ENCODE results near the gene PIN1.

The PIN1 gene

DNA sequence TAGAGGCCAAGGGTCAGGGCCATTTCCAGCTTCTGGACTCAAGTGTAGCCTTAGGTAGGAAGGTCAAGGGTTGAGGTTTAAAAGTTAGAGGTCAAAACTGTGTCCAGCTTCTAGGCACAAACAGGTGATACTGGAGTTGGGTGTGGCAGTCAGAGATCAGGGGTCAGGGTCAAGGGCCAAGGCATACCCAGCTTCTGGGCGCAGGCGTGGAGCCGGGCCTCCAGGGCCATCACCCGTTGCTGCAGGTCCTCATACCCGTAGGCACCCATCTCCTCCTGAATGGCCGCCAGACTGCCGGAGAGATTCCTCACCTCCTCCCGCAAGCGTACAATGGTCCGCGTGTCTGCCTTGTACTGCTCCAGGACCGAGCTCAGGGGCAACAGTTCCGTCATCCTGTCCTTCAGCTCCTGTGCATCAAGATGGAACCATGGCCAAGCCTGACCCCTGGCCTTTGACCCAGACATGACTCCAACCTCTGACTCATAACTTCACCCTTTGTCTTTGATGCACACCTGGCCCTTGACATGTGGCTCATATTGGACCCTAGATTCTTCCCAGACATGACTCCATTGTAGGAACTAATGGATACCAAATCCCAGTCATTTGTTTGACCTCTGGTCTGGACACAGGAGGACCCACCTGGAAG is 22.1 kb downstream of the PIN1 start:
- no peak for DNase-seq (ENCODE audit: low read depth)

DNA sequence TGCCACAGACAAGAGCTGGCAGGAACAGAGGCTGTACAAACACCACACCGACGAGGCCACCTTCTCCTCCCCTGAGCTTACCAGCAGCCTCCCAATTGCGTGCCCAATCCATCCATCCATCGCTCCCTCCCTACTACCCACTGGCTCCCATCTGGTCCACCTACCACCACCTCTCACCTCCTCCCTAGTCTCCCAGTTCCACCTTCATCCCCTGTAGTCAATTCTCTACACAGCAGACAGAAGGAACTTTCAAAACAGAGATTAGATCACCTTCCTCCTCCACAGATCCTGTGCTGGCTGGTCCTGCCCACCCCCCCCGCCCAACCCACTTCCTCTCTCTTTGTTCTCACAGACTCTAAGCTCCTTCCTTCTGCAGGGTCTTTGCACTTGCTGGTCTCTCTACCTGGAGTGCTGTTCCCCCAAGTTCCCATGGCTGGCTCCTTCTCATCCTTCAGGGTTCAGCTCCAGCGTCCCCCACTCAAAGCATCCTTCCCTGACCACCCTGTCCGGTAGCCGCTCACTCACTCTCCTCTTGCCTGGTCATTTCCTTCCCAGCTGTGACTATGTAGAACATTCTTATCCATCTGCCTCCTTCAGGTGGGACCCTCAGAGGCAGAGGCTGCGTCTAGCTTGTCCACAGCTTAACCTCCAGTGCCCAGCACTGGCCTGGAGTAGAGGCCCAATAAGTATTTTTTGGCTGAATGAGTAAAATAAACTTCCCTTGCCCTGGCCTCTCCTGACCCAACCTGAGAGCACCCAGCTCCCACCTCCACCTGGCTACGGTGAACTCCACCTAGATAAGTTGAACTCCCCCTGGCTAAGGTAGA is 23.0 kb downstream of the PIN1 start:
- no peak for DNase-seq (ENCODE audit: low read depth)

DNA sequence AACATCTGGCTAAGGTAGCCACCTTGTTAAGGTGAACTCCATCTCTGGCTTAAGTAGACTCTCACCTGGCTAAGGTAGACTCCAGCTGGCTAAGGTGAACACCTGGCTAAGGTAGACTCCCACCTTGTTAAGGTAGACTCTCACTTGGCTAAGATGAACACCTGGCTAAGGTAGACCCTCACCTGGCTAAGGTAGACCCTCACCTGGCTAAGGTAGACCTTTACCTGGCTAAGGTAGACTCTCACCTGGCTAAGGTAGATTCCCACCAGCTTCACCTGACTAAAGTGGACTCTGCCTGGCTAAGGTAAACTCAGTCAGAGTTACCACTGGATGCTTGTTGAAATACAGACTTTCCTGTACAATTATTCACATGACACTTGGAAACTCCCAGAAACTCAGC is 23.6 kb downstream of the PIN1 start:
- DNase-seq (ENCODE audit: low read depth): no peak

DNA sequence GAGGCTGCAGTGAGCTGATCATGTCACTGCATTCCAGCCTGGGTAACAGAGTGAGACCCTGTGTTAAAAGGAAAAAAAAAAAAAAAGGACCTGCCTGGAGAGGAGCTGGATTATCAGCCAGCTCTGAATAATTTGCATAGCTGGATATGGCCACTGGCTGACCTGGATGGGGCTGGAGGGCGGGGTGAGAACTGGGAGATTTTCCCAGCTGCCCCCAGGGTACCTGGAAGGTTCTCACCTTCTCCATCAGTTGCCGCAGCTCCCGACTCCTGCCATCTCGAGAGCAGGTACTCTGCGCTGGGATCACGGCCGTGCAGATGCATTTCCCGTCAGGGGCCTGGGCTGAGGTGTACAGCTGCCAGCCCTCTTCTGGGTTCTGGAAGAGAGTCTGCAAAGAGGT is 25.3 kb downstream of the PIN1 start:
- DNase-seq (ENCODE audit: low read depth): no peak

DNA sequence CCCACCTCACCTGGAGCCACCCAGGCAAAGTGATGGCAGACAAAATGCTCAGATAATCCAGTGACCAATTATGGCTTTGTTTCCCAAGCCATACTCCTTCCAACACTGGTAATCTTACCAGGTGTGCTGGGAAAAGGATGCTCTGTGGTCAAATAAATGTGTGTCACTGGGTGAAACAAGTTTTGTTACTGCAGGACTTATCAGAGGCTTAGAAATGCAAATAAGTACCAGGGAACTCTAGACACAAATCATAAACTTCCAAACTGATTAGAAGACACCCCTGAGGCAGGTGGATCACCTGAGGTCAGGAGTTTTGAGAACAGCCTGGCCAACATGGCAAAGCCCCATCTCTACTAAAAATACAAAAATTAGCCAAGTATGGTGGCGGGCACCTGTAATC is 26.4 kb downstream of the PIN1 start:
- no peak for DNase-seq (ENCODE audit: low read depth)

DNA sequence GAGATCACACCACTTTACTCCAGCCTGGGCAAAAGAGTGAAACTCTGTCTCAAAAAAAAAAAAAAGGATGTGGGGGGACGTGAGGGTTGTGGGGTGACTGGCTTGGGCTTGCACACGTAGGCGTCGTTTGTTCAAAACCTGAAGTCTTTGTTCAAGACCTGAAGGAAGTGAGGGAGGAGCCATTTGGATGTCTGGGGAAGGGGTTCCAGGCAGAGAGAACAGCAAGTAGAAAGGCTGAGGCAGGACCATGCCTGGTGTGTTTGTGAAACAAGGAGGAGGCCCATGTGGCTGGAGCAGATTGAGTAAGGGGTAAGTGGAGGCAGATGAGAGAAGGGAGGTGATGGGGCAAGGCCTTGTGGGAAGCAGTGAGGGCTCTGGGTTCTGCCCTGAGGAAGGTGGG is 27.8 kb downstream of the PIN1 start:
- no peak for DNase-seq (ENCODE audit: low read depth)

DNA sequence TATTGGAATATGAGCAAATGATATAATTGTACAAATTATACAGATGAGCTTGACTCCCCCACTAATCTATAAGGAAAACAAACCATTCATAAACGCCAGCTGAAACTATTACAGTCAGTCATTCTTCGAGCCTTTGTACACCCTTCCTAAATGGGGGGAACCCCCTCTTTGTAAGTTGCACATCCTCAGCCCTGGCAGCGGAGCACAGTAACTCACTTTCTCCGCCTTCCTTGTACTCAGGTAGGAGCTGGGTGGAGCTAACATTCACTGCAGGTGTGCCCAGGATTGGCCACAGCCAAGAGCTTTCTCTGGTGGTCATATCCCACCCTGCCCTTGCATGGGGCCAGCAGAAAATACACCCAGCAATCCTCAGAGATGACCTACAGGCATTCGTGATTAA is 28.6 kb downstream of the PIN1 start:
- DNase-seq (ENCODE audit: low read depth): no peak

DNA sequence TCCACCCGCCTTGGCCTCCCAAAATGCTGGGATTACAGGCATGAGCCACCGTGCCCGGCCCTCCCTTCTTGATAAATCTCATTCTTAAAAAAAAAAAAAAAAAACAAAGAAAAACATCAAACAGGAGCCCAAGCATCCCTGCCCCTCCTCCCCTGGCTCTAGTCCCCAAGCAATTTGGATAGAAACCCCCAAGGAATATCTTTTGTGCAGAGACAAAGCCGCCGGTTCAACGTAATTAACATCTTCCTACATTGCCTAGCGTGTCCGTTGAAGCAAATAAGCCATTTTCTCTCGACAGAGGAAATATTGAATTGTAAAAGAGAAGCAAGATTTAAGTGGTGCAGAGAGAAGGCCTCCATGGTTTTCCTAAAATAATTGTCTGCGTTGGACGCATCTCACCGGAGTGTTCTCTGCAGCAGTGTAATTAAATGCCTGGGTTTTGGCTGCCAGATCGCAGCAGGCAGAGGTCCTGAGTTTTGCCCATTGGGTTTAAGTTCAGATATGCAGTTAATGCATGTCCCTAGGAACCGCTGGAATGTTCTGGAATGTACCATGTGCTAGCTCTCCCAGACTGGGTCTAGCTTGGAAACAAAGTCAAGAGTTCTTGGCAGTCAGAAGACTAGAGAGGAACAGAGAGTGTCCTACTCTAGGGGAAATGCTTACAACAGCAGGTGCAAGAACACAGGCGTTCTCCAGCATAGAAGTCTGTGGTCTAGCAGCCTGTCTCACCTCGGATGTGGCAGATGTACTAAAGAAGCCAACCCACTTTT is 30.8 kb downstream of the PIN1 start:
- DNase-seq (ENCODE audit: low read depth): no peak

DNA sequence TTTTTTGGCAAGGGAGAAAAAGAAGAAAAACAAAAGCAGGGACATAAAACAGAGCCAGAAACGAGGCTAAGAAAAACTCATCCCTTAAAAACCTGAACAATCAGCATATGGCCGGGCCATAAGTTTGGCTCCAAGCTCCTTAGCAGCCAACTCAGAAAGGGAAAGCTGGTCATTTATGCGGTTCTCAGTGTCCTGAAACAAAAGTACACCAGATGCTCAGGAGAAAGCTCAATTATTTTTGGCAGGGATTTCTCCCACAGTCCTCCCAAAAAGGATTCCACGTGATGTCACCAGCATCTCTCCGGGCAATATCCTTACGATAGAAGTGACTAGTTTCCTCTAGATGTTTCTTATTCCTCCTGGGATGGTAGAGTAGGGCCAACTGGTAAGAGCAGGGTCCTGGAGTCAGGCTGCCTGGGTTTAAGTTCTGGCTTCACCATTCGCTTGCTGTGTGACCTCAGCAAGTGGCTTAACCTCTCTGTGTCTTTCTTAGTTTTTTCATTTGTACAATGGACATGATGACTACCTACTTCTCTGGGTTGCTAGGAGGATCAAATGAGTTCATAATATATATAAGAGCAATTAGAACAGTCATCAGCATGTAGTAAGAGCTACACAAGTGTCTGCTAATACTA is 34.0 kb downstream of the PIN1 start:
- DNase-seq (ENCODE audit: low read depth): no peak

DNA sequence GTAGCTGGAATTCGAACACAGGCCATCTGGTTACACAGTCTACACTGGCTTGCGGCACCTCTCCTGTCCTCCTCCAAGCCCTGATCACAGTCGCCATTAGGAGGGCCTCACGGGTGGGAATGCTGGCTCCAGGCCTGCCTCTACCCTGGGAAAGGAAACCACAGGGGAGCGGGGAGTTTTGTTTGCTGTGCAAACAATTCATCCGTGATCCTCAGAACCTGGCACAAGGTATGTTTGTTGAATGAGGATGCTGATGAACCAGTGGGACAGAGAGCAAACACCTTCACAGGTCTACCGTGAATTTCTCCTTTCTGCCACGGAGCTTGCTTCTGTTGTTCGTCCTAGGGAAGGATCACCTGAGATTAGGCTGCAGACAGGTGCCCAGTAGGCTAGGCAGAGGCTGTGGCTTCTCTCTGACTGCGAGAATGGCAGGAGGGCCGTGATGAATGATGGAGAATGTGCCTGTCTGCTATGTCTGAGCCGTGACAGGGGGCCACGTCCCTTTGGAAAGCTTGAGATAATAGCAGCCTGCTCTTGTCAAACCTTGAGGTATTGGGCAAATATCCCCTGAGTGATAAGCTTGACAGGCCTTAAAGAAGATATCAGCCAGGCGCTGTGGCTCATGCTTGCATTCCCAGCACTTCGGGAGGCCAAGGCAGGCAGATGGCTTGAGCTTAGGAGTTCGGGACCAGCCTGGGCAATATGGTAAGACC is 36.7 kb downstream of the PIN1 start:
- no peak for DNase-seq (ENCODE audit: low read depth)

DNA sequence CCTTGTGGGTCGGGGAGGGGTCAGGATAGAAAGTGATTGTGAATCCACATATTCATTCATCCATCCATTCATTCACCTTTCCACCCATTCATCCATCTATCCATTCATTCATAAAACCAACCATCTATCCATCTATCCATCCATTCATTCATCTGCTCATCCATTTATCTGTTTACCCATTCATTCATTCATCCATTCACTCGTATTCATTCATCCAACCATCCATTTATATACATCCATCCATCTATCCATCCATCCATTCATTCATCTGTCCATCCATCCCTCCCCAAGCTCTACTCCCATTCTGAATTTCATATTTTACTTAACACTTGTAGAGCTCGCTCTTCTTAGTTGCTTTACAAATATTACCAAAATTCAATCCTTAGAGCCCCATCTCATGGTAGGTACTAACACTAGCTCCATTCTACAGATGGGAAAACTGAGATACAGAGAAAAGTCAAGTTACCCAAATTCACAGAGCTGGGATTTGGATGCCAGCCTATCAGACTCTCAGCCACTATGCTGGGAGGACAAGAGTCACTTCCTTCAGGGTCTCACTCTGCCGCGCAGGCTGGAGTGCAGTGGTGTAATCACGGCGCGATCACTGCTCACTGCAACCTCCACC is 37.6 kb downstream of the PIN1 start:
- DNase-seq (ENCODE audit: low read depth): no peak

DNA sequence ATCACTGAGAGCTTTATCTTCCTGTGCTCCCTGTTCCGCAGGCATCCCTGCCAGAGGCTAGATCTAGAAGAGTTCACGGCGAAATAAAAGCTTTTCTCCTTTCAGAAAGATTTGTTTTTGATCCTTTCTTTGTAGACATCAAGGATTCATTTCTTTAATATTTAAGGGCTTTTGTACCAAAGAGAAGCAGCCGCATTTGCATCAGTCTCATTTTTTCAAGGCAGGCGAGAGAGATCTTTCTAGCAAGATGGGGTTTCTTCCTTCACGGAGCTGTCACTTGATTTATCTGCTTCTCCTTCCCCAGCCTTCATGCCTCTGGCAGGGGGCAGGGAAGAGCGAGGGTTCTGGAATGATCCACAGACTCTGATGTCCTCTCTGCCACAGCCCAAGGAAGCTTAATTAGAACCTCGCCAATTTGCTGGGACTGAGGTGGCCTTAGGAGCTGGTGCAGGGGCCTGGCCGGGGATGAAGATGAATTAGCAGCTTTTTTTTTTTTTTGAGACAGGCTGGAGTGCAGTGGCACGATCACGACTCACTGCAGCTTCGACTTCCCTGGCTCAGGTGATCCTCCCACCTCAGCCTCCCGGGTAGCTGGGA is 40.0 kb downstream of the PIN1 start:
- DNase-seq (ENCODE audit: low read depth): no peak

DNA sequence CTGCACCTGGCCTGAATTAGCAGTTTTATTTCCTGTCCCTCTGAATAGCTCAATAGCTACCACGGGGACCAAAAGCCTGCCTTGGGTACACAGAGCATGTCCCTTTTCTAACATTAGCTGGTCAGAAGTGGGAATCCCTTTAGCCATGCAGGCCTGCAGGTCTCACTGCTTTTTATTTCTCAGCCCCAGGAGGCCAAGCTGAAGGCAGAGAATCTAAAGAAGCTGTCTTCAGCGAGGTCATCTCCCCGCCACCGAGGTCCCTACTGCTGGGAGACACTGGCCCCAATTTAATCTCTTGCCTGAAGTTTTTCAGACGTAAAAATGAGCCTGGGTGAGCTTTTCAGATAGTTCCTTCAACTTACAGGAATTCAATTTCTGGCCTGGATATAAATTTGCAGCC is 40.7 kb downstream of the PIN1 start:
- no peak for DNase-seq (ENCODE audit: low read depth)

DNA sequence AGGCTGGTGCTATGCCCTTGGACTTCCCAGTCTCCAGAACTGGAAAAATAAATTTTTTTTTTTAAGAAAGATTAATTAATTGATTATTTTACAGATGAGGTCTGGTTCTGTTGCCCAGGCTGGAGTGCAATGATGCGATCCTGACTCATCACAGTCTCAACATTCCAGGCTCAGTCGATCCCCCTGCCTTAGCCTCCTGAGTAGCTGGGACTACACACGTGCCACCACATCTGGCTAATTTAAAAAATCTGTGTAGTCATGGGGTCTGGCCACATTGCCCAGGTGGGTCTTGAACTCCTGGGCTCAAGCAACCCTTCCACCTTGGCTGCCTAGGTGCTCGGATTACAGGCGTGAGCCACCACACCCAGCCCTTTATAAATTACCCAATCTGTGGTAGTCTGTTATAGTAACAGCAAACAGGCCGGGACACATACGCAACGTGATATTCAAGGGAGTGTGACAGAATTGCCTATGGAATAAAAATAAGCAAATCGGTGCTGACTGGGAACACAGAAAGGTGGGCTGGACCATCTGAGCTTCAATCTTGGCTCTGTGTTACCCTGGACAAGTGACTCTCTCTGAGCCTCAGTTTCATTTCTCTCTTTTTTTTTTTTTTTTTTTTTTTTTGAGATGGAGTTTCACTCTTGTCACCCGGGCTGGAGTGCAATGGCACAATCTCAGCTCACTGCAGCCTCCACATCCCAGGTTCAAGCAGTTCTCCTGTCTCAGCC is 42.8 kb downstream of the PIN1 start:
- DNase-seq (ENCODE audit: low read depth): no peak

DNA sequence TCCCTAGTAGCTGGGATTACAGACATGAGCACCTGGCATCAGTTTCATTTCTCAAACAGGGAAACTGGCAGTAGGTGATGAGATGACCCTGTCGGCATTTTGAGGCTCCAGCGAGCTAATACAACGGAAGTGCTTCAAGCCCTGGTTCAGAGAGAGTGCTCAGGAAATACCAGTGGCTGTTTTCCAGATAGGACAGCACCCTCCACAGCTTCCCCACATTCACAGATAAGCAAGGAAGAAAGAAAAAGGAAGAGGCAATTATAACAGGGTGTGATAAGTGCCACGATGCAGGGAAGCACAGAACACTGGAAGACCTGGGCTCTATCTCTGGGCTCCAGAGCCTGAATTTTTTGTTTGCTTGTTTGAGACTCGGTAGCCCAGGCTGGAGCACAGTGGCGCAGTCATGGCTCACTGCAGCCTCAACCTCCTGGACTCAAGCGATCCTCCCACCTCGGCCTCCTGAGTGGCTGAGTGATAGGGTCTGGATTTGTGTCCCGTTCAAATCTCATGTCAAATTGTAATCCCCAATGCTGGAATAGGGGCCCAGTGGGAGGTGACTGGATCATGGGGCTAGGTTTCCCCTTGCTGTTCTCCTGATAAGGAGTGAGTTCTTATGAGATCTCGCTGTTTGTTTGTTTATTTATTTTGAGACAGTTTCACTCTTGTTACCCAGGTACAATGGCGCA is 43.5 kb downstream of the PIN1 start:
- no peak for DNase-seq (ENCODE audit: low read depth)

DNA sequence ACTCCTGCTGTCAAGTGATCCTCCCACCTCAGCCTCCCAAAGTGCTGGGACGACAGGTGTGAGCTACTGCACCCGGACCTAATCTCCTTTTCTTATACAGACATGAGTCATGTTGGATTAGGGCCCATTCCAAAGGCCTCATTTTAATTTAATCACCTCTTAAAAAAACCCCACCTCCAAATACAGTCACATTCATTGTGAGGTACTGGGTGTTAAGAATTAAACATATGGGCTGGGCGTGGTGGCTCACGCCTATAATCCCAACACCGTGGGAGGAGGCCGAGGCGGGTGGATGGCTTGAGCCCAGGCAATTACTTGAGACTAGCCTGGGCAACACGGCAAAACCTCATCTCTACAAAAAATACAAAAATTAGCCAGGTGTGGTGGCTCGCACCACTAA is 46.6 kb downstream of the PIN1 start:
- no peak for DNase-seq (ENCODE audit: low read depth)

DNA sequence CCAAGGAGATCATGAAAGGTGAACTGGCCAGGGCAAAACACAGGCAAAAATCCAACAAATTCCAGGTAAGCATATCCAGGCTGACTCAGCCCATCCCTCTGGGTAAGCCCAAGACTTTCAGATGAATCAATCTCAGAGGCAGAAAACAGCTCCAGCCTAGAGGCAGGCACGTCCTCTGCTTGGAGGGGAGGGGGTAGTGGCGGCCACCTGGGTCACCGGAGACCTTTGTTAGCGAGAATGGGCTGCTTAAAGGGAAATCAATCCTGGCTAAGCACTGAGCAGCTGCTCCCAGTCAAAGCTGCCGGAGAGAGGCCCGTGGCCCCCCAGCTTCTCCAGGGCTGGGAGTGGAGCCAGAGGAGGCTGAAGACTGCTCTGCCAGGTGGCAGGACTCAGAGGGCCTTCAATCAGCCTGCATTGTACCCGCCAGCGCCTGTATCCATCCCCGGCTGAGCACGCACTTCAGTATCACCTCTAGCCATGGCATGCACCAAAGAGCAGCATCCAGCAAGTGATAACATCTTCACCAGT is 48.2 kb downstream of the PIN1 start:
- DNase-seq (ENCODE audit: low read depth): no peak

DNA sequence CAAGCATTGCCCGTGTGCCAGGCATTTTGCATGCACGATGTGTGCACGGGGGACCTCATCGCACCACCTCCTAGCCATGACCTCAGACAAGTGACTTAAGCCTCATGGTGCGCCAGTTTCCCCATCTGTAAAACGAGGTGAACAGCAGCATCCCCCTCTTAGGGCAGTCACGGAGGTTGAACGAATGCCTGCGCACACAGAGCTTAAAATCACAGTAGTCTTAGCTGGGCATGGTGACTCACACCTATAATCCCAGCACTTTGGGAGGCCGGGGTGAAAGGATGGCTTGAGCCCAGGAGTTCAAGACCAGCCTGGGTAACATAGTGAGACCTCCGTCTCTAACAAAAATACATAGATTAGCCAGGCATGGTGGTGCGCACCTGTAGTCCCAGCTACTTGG is 48.6 kb downstream of the PIN1 start:
- no peak for DNase-seq (ENCODE audit: low read depth)

DNA sequence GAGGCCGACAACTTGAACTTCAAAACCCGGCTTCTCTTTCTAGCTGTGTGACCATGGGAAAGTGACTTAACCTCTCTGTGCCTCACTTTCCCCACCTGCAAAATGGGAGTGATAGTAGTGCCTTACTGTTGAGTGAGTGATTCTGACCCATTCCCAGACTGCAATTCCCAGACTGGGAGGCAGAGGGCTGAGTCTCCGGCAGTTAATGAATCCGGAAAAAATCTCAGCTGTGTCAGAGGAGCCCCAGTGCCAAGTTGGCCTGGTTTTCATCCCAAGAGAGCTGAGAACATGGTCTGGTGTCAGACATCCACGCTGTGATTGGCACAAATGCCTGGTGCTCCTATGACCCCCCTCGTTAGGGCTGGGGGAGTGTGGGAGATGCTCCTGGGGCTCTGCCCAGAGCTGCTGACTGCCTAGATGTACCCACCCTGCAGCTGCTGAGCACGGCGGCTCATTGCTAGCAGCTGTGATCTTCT is 50.0 kb downstream of the PIN1 start:
- DNase-seq (ENCODE audit: low read depth): no peak

All from stimulated activated CD8-positive, alpha-beta memory T cell treated with anti-CD3 and anti-CD28 coated beads, Interleukin-12 subunit alpha, Interleukin-12 subunit beta, amount 100 ng/mL, for 1 hour (primary cell).